Karpas-422 (cell line): ENCODE data around the gene SPC25. TPM values are rescaled to one million over a fixed set of nuclear protein-coding genes. Genes with fewer than 3 reads are reported as not detected.
"Not testable (repeated sequence)": the region's sequence is repeated elsewhere in the genome, so short reads cannot be mapped to it uniquely, and the experiment has no call there.

ENCODE experiments used
- DNase-seq: peaks from one replicate; pipeline ENCODE4 v3.0.0-alpha.2; 2015
- H2AFZ ChIP-seq: fragments of 200-600 bp; sonication (generic); 2 replicates; pipeline ENCODE4 v1.6.1; 2014; ENCODE audit warnings: antibody characterized with exemption, low read length, mixed read lengths
- H3K27ac ChIP-seq: fragments of 200-600 bp; sonication (generic); 2 replicates; pipeline ENCODE4 v1.5.1; 2014; ENCODE audit warnings: mild to moderate bottlenecking, low read length, moderate library complexity
- H3K27me3 ChIP-seq: fragments of 200-600 bp; sonication (generic); 2 replicates; pipeline ENCODE4 v1.6.1; 2014; ENCODE audit warnings: low read length, mixed read lengths
- H3K36me3 ChIP-seq: fragments of 200-600 bp; sonication (generic); 2 replicates; pipeline ENCODE4 v1.6.1; 2014; ENCODE audit warnings: low read length, mixed read lengths; ENCODE audit not compliant: insufficient read depth
- H3K4me1 ChIP-seq: fragments of 200-600 bp; sonication (generic); 2 replicates; pipeline ENCODE4 v1.6.1; 2014; ENCODE audit warnings: mild to moderate bottlenecking, low read length, mixed read lengths
- H3K4me2 ChIP-seq: fragments of 200-600 bp; sonication (generic); 2 replicates; pipeline ENCODE4 v1.6.1; 2014; ENCODE audit warnings: low read length, low read depth, mild to moderate bottlenecking; ENCODE audit not compliant: poor library complexity, severe bottlenecking
- H3K4me3 ChIP-seq: fragments of 200-600 bp; sonication (generic); 2 replicates; pipeline ENCODE4 v1.5.1; 2014; ENCODE audit warnings: mild to moderate bottlenecking, antibody characterized with exemption, low read length, mixed read lengths
- H3K79me2 ChIP-seq: fragments of 200-600 bp; sonication (generic); 2 replicates; pipeline ENCODE4 v1.6.1; 2014; ENCODE audit warnings: mild to moderate bottlenecking, low read length, mixed read lengths
- H3K9ac ChIP-seq: fragments of 200-600 bp; sonication (generic); 2 replicates; pipeline ENCODE4 v1.6.0; 2014; ENCODE audit warnings: low read length
- H3K9me2 ChIP-seq: fragments of 200-600 bp; sonication (generic), shearing (Covaris generic); replicated peaks from 2 replicates; pipeline ENCODE4 v1.6.0; 2014; ENCODE audit warnings: mild to moderate bottlenecking, low read length, moderate library complexity; ENCODE audit not compliant: insufficient read depth
- H3K9me3 ChIP-seq: fragments of 300-700, 200-600 bp; sonication (generic); 2 replicates; pipeline ENCODE4 v1.6.1; 2014; ENCODE audit warnings: low read length, mixed read lengths
- H4K20me1 ChIP-seq: fragments of 200-600 bp; sonication (generic); 2 replicates; pipeline ENCODE4 v1.6.1; 2014; ENCODE audit warnings: mild to moderate bottlenecking, antibody characterized with exemption, low read length, low read depth; ENCODE audit not compliant: insufficient read depth
- total RNA-seq: library from RNA; depleted of rRNA; stranded (reverse); fragments of >200 nt; shearing (Covaris generic); gene quantifications from 2 replicates; pipeline ENCODE4 v1.2.3, GENCODE V29; 2014; ENCODE audit warnings: low replicate concordance

SPC25 gene
- total RNA-seq, 1 experiment from 2014 or later = 17.5 TPM

DNA sequence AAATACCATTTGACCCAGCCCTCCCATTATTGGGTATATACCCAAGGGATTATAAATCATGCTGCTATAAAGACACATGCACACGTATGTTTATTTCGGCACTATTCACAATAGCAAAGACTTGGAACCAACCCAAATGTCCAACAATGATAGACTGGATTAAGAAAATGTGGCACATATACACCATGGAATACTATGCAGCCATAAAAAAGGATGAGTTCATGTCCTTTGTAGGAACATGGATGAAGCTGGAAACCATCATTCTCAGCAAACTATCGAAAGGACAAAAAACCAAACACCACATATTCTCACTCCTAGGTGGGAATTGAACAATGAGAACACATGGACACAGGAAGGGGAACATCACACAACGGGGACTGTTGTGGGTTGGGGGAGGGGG is 19.4 kb downstream of the SPC25 start:
- Histone ChIP-seq H3K79me2 (peaks cover 14% of the 10 kb centered on the region), H3K36me3 (peaks cover 22% of the 10 kb centered on the region)
- H3K9ac ChIP-seq, DNase-seq, H3K9me2 ChIP-seq, H3K27me3 ChIP-seq, H3K4me3 ChIP-seq, H3K4me2 ChIP-seq, H3K9me3 ChIP-seq, H2AFZ ChIP-seq, H4K20me1 ChIP-seq, H3K27ac ChIP-seq, H3K4me1 ChIP-seq: not testable (repeated sequence)

DNA sequence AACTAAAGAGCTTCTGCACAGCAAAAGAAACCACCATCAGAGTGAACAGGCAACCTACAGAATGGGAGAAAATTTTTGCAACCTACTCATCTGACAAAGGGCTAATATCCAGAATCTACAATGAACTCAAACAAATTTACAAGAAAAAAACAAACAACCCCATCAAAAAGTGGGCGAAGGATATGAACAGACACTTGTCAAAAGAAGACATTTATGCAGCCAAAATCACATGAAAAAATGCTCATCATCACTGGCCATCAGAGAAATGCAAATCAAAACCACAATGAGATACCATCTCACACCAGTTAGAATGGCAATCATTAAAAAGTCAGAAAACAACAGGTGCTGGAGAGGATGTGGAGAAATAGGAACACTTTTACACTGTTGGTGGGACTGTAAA is 19.9 kb downstream of the SPC25 start:
- not testable (repeated sequence) for H4K20me1 ChIP-seq, H3K4me1 ChIP-seq, DNase-seq, H3K4me3 ChIP-seq, H3K9me3 ChIP-seq, H3K27me3 ChIP-seq, H3K9me2 ChIP-seq, H3K9ac ChIP-seq, H2AFZ ChIP-seq, H3K4me2 ChIP-seq, H3K27ac ChIP-seq
- peaks cover 11% of the 10 kb centered on the region for H3K79me2 ChIP-seq
- H3K36me3 ChIP-seq = peaks cover 22% of the 10 kb centered on the region

GRCh38 chr2:168867164-168867563 is 23.1 kb downstream of the SPC25 start:
- peaks cover 15% of the 10 kb centered on the region for H3K36me3 ChIP-seq
- H2AFZ ChIP-seq, H3K9me2 ChIP-seq, H3K27me3 ChIP-seq, H3K9me3 ChIP-seq, H3K9ac ChIP-seq, H3K79me2 ChIP-seq, H3K4me2 ChIP-seq, H3K4me3 ChIP-seq, H3K27ac ChIP-seq, H4K20me1 ChIP-seq, H3K4me1 ChIP-seq, DNase-seq: not testable (repeated sequence)

GRCh38 chr2:168858146-168858545 is 32.1 kb downstream of the SPC25 start:
- DNase-seq = no peak
- no peaks in the 10 kb centered on the region for H3K27me3 ChIP-seq
- H4K20me1 ChIP-seq = no peaks in the 10 kb centered on the region
- no peaks in the 10 kb centered on the region for H3K9me2 ChIP-seq
- no peak overlapping the region for H3K4me3 ChIP-seq
- H3K4me2 ChIP-seq = no peak overlapping the region
- H3K9me3 ChIP-seq = no peaks in the 10 kb centered on the region
- H3K4me1 ChIP-seq = no peaks in the 10 kb centered on the region
- no peak overlapping the region for H3K27ac ChIP-seq
- H3K9ac ChIP-seq = no peak overlapping the region
- H2AFZ ChIP-seq = no peak overlapping the region
- no peaks in the 10 kb centered on the region for H3K36me3 ChIP-seq
- H3K79me2 ChIP-seq = no peaks in the 10 kb centered on the region

GRCh38 chr2:168855601-168856000 is 34.6 kb downstream of the SPC25 start:
- Histone ChIP-seq H3K9ac (no peak overlapping the region), H2AFZ (no peak overlapping the region), H3K4me3 (no peak overlapping the region), H3K9me3 (no peaks in the 10 kb centered on the region), H3K79me2 (no peaks in the 10 kb centered on the region), H3K9me2 (no peaks in the 10 kb centered on the region), H3K4me1 (no peaks in the 10 kb centered on the region), H3K27me3 (no peaks in the 10 kb centered on the region), H3K27ac (no peak overlapping the region), H3K4me2 (no peak overlapping the region), H4K20me1 (no peaks in the 10 kb centered on the region), H3K36me3 (no peaks in the 10 kb centered on the region)
- DNase-seq = no peak

- Histone ChIP-seq H3K79me2 (no peaks in the 10 kb centered on the region), H3K9me2 (no peaks in the 10 kb centered on the region), H3K4me1 (no peaks in the 10 kb centered on the region), H2AFZ (no peak overlapping the region), H3K27ac (no peak overlapping the region), H3K4me2 (no peak overlapping the region), H3K9ac (no peak overlapping the region), H3K27me3 (no peaks in the 10 kb centered on the region), H3K4me3 (no peak overlapping the region), H3K36me3 (no peaks in the 10 kb centered on the region), H4K20me1 (no peaks in the 10 kb centered on the region), H3K9me3 (no peaks in the 10 kb centered on the region)
- DNase-seq = no peak
Observed at GRCh38 chr2:168854651-168855050, 35.6 kb downstream of the SPC25 start.

- no peak overlapping the region for H3K4me2 ChIP-seq
- H3K27ac ChIP-seq = no peak overlapping the region
- H3K79me2 ChIP-seq = no peaks in the 10 kb centered on the region
- no peak for DNase-seq
- no peaks in the 10 kb centered on the region for H4K20me1 ChIP-seq
- no peaks in the 10 kb centered on the region for H3K9me2 ChIP-seq
- no peaks in the 10 kb centered on the region for H3K36me3 ChIP-seq
- H3K4me1 ChIP-seq = peaks cover 2% of the 10 kb centered on the region
- H3K27me3 ChIP-seq = no peaks in the 10 kb centered on the region
- H2AFZ ChIP-seq = no peak overlapping the region
- H3K9me3 ChIP-seq = no peaks in the 10 kb centered on the region
- H3K9ac ChIP-seq = no peak overlapping the region
- no peak overlapping the region for H3K4me3 ChIP-seq
Observed at GRCh38 chr2:168853471-168853870, 36.8 kb downstream of the SPC25 start.

- H3K4me3 ChIP-seq = no peak overlapping the region
- no peak overlapping the region for H3K4me2 ChIP-seq
- no peaks in the 10 kb centered on the region for H3K9me3 ChIP-seq
- peaks cover 9% of the 10 kb centered on the region for H3K4me1 ChIP-seq
- no peaks in the 10 kb centered on the region for H3K9me2 ChIP-seq
- no peaks in the 10 kb centered on the region for H4K20me1 ChIP-seq
- no peak overlapping the region for H2AFZ ChIP-seq
- DNase-seq = no peak
- no peaks in the 10 kb centered on the region for H3K36me3 ChIP-seq
- H3K27ac ChIP-seq = no peak overlapping the region
- no peaks in the 10 kb centered on the region for H3K27me3 ChIP-seq
- no peak overlapping the region for H3K9ac ChIP-seq
- H3K79me2 ChIP-seq = no peaks in the 10 kb centered on the region
Observed at GRCh38 chr2:168852481-168852880, 37.7 kb downstream of the SPC25 start.

DNA sequence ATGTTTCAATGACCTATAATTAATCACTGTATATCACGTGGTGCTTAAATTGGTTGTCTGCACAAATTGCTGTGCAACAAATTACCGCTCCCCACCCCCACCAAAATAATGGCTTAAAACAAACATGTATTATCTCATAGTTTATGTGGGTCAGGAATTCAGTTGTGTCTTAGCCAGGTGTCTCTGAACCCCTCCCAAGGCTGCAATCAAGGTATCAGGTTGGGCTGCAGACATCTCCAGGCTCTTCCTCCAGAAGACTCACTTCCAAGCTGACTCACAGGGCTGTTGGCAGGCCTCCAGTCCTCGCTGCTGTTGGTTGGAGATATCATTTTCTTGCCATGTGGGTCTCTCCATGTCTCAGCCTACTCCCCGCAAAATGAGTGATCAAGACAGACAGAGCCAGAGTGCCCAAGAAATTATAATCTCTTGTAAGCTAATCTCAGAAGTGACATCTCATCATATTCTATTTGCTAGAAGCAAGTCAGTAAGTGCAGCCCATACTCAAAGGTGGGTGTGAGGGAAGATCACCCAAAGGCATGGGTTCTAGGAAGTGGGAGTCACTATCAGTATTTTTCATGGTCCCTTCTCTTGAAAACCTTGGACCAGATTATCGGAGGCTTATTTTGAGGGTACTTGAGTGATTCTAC is 38.4 kb downstream of the SPC25 start:
- Histone ChIP-seq H3K4me2 (no peak overlapping the region), H3K9ac (no peak overlapping the region), H3K27me3 (no peaks in the 10 kb centered on the region), H3K36me3 (no peaks in the 10 kb centered on the region), H3K9me2 (no peaks in the 10 kb centered on the region), H2AFZ (no peak overlapping the region), H3K79me2 (no peaks in the 10 kb centered on the region), H4K20me1 (no peaks in the 10 kb centered on the region), H3K9me3 (no peaks in the 10 kb centered on the region), H3K4me3 (no peak overlapping the region), H3K27ac (no peak overlapping the region), H3K4me1 (peaks cover 9% of the 10 kb centered on the region)
- DNase-seq = no peak
